CD4-positive, alpha-beta memory T cell (primary cell): Measurements from ENCODE around the gene OPTC. TPM values are rescaled to one million over a fixed set of nuclear protein-coding genes. Genes with fewer than 3 reads are reported as not detected.

Experiments
- CTCF ChIA-PET: fragments of 350-600 bp; sonication (Branson Sonifier 250); formaldehyde crosslinking; loops from one replicate; lab custom pipeline; 2021; ENCODE audit warnings: inconsistent platforms; ENCODE audit not compliant: partially characterized antibody; lab: Charles Lee
- POLR2A ChIA-PET: fragments of 350-600 bp; sonication (Branson Sonifier 250); formaldehyde crosslinking; loops from one replicate; lab custom pipeline; 2021; ENCODE audit not compliant: partially characterized antibody; lab: Charles Lee
- DNase-seq, 5 donors: peaks; one replicate each; pipeline versions ENCODE4 v3.0.0 to v3.0.0-alpha.2; 2020 to 2022; ENCODE audit warnings: mixed read lengths in 1 of 5
- H3K27ac ChIP-seq: one replicate; pipeline ENCODE4 v1.7.0; 2013; ENCODE audit warnings: low read depth, low read length
- H3K27me3 ChIP-seq: 2 replicates; pipeline ENCODE4 v1.7.0; 2013; ENCODE audit warnings: mild to moderate bottlenecking, low read length, moderate library complexity; ENCODE audit not compliant: insufficient read depth
- H3K36me3 ChIP-seq: 2 replicates; pipeline ENCODE4 v1.7.0; 2013; ENCODE audit warnings: mild to moderate bottlenecking, low read length, moderate library complexity; ENCODE audit not compliant: insufficient read depth
- H3K4me1 ChIP-seq: 2 replicates; pipeline ENCODE4 v1.7.0; 2013; ENCODE audit warnings: mild to moderate bottlenecking, low read length, moderate library complexity; ENCODE audit not compliant: insufficient read depth
- H3K4me3 ChIP-seq, 2 donors: one replicate each; pipeline ENCODE4 v1.7.0; 2013; ENCODE audit warnings: low read length in 2 of 2, mild to moderate bottlenecking in 1 of 2
- H3K9me3 ChIP-seq, 2 donors: one replicate each; pipeline ENCODE4 v1.7.0; 2013; ENCODE audit warnings: low read length in 2 of 2, control low read depth in 1 of 2; ENCODE audit not compliant: control insufficient read depth in 1 of 2
- H3K27ac Mint-ChIP-seq, 7 donors: one replicate each; pipeline ENCODE4 v1.8.0; 2020 to 2021; ENCODE audit warnings: mixed read lengths in 7 of 7, mild to moderate bottlenecking in 6 of 7, inconsistent platforms in 3 of 7, moderate library complexity in 3 of 7
- H3K27me3 Mint-ChIP-seq, 2 donors: one replicate each; pipeline ENCODE4 v1.8.0; 2020 to 2021; ENCODE audit warnings: mixed read lengths in 2 of 2
- H3K36me3 Mint-ChIP-seq, 2 donors: one replicate each; pipeline ENCODE4 v1.8.0; 2020 to 2021; ENCODE audit warnings: mixed read lengths in 2 of 2, inconsistent platforms in 1 of 2, mild to moderate bottlenecking in 1 of 2
- H3K4me1 Mint-ChIP-seq, 4 donors: one replicate each; pipeline ENCODE4 v1.8.0; 2020 to 2021; ENCODE audit warnings: mixed read lengths in 4 of 4, mild to moderate bottlenecking in 1 of 4
- H3K4me3 Mint-ChIP-seq, 8 donors: one replicate each; pipeline ENCODE4 v1.8.0; 2020 to 2021; ENCODE audit warnings: mixed read lengths in 8 of 8, mild to moderate bottlenecking in 7 of 8, moderate library complexity in 6 of 8, inconsistent platforms in 3 of 8
- H3K9me3 Mint-ChIP-seq, 8 donors: one replicate each; pipeline ENCODE4 v1.8.0; 2020 to 2021; ENCODE audit warnings: mixed read lengths in 8 of 8, mild to moderate bottlenecking in 5 of 8, inconsistent platforms in 3 of 8, moderate library complexity in 1 of 8
- intact Hi-C: fragments of 100-400 bp; cut with micrococcal nuclease; formaldehyde crosslinking; loops from one replicate; pipeline ENCODE4 v1.15.1; 2023
- polyA plus RNA-seq, 2 donors: library from polyadenylated mRNA; unstranded; fragments of 300-500 nt; fragmentation: Illumina TruSeq; gene quantifications; one replicate each; pipeline ENCODE4 v1.2.3, GENCODE V29; 2021
- total RNA-seq, 2 experiments: library from RNA; stranded (reverse); gene quantifications; one replicate each; pipeline ENCODE4 v1.2.3, GENCODE V29; 2021

OPTC gene
- total and polyA plus RNA-seq, 4 experiments from 2014 or later = not detected

DNA sequence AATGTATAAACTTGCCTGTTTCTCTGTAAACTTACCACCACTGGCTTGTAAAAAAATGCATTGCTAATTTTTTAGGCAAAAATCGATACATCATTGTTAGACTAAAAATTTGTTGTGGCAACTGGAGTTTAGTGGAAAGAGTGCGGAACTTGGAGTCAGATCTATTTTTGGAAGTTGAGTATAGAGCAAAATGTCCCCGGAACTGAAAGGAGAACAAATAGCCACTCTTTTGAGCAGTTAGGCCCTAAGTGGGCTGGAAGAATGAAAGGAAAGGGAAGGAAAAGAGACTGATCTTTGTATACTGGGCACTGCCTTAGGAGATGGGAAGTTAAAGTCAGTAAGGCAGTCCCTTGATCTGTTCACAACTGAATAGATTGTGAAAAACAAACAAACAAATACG, 30.2 kb downstream of the OPTC start:
- Mint-ChIP-seq H3K4me1 (peaks cover 0 to under 1% (median 0%) of the 10 kb centered on the region in 4 donors), H3K36me3 (no peaks in the 10 kb centered on the region), H3K4me3 (peak overlapping the region in 1 of 8 donors; percentile 13), H3K9me3 (no peaks in the 10 kb centered on the region), H3K27me3 (peaks cover 0 to 1% of the 10 kb centered on the region in 2 donors), H3K27ac (peak overlapping the region in 1 of 7 donors; percentile 24)
- intact Hi-C loops = no loop called here
- Histone ChIP-seq H3K27ac (no peak overlapping the region), H3K9me3 (no peaks in the 10 kb centered on the region), H3K36me3 (no peaks in the 10 kb centered on the region), H3K4me3 (no peak overlapping the region), H3K4me1 (no peaks in the 10 kb centered on the region), H3K27me3 (no peaks in the 10 kb centered on the region)
- ChIA-PET CTCF (interaction anchor here (0.6 to 1.0 kb wide), 2 partner anchors 20 to 703 kb away, joined by 3 read pairs; no protein-coding TSS in a partner anchor), POLR2A (no interaction called here)
- DNase-seq = no peak

DNA sequence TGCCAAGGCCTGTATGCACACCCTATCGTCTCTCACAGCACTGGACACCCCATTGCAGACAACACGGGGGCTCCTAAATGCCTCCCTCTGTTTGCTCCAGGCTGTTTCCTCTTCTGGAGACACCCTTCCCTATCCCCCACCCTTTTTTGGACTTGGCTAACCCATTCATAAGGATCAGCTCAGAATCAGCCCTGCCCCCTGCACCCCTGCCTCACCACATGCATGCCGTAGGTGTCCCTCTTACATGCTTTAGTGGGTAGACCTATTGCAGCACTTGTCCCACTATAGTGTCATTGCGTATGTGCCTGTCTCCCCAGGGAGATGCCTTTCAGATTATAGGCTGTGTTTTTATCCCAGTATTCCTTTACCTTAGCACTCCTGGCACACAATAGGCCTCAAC, 30.9 kb downstream of the OPTC start:
- ChIA-PET POLR2A (no interaction called here), CTCF (interaction anchor here (1.0 kb wide), 1 partner anchor 21 kb away, joined by 3 read pairs; no protein-coding TSS in a partner anchor)
- H3K4me1 ChIP-seq = no peaks in the 10 kb centered on the region
- DNase-seq = no peak
- intact Hi-C loops = no loop called here
- H3K27me3 ChIP-seq = no peaks in the 10 kb centered on the region
- no peak overlapping the region for H3K27ac ChIP-seq
- no peaks in the 10 kb centered on the region for H3K36me3 ChIP-seq
- Mint-ChIP-seq H3K27me3 (peaks cover 0 to 1% of the 10 kb centered on the region in 2 donors), H3K4me1 (peaks cover 0 to 2% (median 0%) of the 10 kb centered on the region in 4 donors), H3K9me3 (no peaks in the 10 kb centered on the region), H3K27ac (no peak overlapping the region), H3K36me3 (no peaks in the 10 kb centered on the region), H3K4me3 (no peak overlapping the region)
- no peaks in the 10 kb centered on the region for H3K9me3 ChIP-seq
- H3K4me3 ChIP-seq = no peak overlapping the region

DNA sequence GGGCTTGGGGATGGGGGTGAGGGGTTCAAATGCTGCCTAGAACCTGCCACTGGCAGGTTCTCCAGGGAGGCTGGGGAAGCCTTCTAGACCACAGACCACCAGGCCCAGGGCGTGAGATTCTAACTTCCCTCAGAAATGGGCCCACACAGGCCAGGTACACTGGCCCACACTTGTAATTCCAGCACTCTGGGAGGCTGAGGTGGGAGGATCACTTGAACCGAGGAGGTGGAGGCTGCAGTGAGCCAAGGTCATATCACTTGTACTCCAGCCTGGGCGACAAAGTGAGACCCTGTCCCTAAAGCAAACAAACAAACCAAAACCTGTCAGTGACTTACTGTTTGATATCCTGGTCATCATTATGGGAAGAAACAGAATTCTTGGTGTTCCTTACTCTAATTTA, 31.7 kb downstream of the OPTC start:
- Histone ChIP-seq H3K4me3 (no peak overlapping the region), H3K4me1 (no peaks in the 10 kb centered on the region), H3K27ac (no peak overlapping the region), H3K36me3 (no peaks in the 10 kb centered on the region), H3K9me3 (no peaks in the 10 kb centered on the region), H3K27me3 (no peaks in the 10 kb centered on the region)
- H3K4me1 Mint-ChIP-seq = peaks cover 0 to 2% (median 0%) of the 10 kb centered on the region in 4 donors
- ChIA-PET CTCF (no interaction called here), POLR2A (no interaction called here)
- intact Hi-C loops = no loop called here
- no peaks in the 10 kb centered on the region for H3K36me3 Mint-ChIP-seq
- H3K4me3 Mint-ChIP-seq = no peak overlapping the region
- no peak for DNase-seq
- no peaks in the 10 kb centered on the region for H3K9me3 Mint-ChIP-seq
- H3K27ac Mint-ChIP-seq = no peak overlapping the region
- peaks cover 0 to 1% of the 10 kb centered on the region in 2 donors for H3K27me3 Mint-ChIP-seq

DNA sequence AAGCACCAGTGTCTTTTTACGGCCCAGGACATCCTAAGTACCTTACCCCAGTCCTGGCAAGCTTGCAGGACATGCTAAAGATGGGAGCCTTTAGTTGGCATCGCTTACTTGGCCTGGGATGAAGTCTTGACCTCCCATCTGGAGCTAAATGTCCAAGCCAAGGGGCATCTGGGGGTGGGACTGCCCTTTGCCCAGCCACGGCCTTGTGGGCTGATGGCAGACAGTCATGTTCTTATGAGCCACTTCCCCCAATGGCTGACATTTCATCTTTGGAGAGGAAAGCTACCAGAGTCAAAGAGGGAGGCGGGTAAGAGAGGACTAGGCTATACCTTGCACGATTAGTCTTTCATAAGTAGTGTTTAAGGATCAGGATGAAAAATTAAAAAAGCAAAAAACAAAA, 32.2 kb downstream of the OPTC start:
- no peaks in the 10 kb centered on the region for H3K27me3 ChIP-seq
- Mint-ChIP-seq H3K27me3 (peaks cover 0 to 1% of the 10 kb centered on the region in 2 donors), H3K27ac (no peak overlapping the region), H3K4me1 (peaks cover 0 to 2% (median 0%) of the 10 kb centered on the region in 4 donors), H3K9me3 (no peaks in the 10 kb centered on the region), H3K36me3 (no peaks in the 10 kb centered on the region), H3K4me3 (no peak overlapping the region)
- CTCF ChIA-PET = interaction anchor here (1.3 kb wide), 1 partner anchor 259 kb away, joined by 3 read pairs; no protein-coding TSS in a partner anchor
- no peaks in the 10 kb centered on the region for H3K4me1 ChIP-seq
- intact Hi-C loops = no loop called here
- no peaks in the 10 kb centered on the region for H3K9me3 ChIP-seq
- no peak overlapping the region for H3K27ac ChIP-seq
- no peak overlapping the region for H3K4me3 ChIP-seq
- no peaks in the 10 kb centered on the region for H3K36me3 ChIP-seq
- POLR2A ChIA-PET = no interaction called here
- DNase-seq = no peak

DNA sequence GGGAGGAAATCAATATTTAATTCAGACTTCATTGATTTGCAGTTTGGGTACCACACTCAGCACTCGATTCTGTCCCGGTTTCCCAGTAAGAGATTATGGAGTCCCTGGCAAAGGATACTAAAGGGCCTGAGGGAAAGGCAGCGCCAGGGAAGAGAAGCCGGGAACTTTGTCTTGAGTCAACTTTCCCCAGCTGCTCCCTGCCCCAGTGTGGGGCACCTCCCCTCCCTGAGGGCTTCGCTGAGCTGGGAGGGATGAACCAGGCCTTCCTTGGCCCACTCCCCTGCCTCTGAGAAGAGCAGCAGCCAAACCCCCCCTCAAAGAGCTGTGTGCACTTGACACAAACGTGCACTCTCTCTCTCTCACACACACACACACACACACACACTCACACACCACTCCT, 32.6 kb downstream of the OPTC start:
- ChIA-PET CTCF (interaction anchor here (0.9 to 1.3 kb wide), 2 partner anchors 260 to 345 kb away, joined by 3 read pairs; no protein-coding TSS in a partner anchor), POLR2A (no interaction called here)
- H3K9me3 ChIP-seq = no peaks in the 10 kb centered on the region
- H3K27me3 ChIP-seq = no peaks in the 10 kb centered on the region
- H3K4me1 Mint-ChIP-seq = peaks cover 0 to 2% (median 0%) of the 10 kb centered on the region in 4 donors
- H3K36me3 ChIP-seq = no peaks in the 10 kb centered on the region
- no peak overlapping the region for H3K4me3 Mint-ChIP-seq
- no peak for DNase-seq
- no peaks in the 10 kb centered on the region for H3K9me3 Mint-ChIP-seq
- H3K27ac ChIP-seq = no peak overlapping the region
- H3K4me1 ChIP-seq = no peaks in the 10 kb centered on the region
- peak overlapping the region in 1 of 7 donors; percentile 54 for H3K27ac Mint-ChIP-seq
- H3K27me3 Mint-ChIP-seq = peaks cover 0 to 1% of the 10 kb centered on the region in 2 donors
- intact Hi-C loops = no loop called here
- H3K4me3 ChIP-seq = no peak overlapping the region
- H3K36me3 Mint-ChIP-seq = no peaks in the 10 kb centered on the region

DNA sequence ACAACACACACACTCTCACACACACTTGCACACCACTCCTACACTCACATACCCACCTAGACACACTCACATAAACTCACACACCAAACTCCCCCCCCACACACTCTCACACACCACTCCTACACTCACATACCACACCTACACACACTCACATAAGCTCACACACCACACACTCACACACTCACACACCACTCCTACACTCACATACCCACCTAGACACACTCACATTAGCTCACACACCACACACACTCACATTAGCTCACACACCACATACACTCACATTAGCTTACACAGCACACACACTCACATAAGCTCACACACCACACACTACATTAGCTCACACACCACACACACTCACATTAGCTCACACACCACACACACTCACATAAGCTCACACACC, 33.1 kb downstream of the OPTC start:
- H3K27ac ChIP-seq = no peak overlapping the region
- CTCF ChIA-PET = interaction anchor here (0.9 to 1.3 kb wide), 2 partner anchors 260 to 344 kb away, joined by 3 read pairs; no protein-coding TSS in a partner anchor
- H3K27me3 Mint-ChIP-seq = peaks cover 0 to 1% of the 10 kb centered on the region in 2 donors
- H3K9me3 ChIP-seq = no peaks in the 10 kb centered on the region
- no peaks in the 10 kb centered on the region for H3K27me3 ChIP-seq
- H3K27ac Mint-ChIP-seq = peak overlapping the region in 3 of 7 donors; percentile 15 to 86 (median 54)
- intact Hi-C loops = no loop called here
- DNase-seq = no peak
- no peaks in the 10 kb centered on the region for H3K4me1 ChIP-seq
- H3K9me3 Mint-ChIP-seq = no peaks in the 10 kb centered on the region
- H3K36me3 ChIP-seq = no peaks in the 10 kb centered on the region
- H3K4me3 Mint-ChIP-seq = no peak overlapping the region
- no peaks in the 10 kb centered on the region for H3K36me3 Mint-ChIP-seq
- no peak overlapping the region for H3K4me3 ChIP-seq
- POLR2A ChIA-PET = no interaction called here
- peaks cover 0 to 2% (median 0%) of the 10 kb centered on the region in 4 donors for H3K4me1 Mint-ChIP-seq

DNA sequence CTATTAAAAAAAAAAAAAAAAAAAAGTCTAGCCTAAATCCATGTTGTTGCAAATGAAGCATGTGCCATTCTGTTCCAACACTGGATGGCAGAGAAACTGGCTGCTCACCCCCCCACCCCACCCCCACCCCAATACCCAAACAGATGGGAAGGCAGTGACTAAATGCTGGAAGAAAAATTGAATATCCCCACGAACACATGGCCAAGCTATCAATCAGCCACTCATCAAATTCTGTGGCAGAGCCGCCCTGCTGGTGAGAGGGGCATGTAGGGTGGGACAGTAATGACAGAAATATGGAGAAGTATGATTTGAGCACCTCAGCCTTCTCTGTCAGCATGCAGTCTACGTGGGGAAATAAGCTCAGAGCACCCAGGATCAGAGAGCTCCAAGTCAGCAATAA, 34.1 kb downstream of the OPTC start:
- Histone ChIP-seq H3K27me3 (no peaks in the 10 kb centered on the region), H3K27ac (no peak overlapping the region), H3K4me1 (no peaks in the 10 kb centered on the region), H3K36me3 (no peaks in the 10 kb centered on the region), H3K9me3 (no peaks in the 10 kb centered on the region), H3K4me3 (no peak overlapping the region)
- H3K27me3 Mint-ChIP-seq = peaks cover 0 to 1% of the 10 kb centered on the region in 2 donors
- CTCF ChIA-PET = interaction anchor here (1.2 kb wide), 1 partner anchor 24 kb away, joined by 4 read pairs; no protein-coding TSS in a partner anchor
- no peak overlapping the region for H3K27ac Mint-ChIP-seq
- intact Hi-C loops = no loop called here
- no peaks in the 10 kb centered on the region for H3K9me3 Mint-ChIP-seq
- no peak for DNase-seq
- no peaks in the 10 kb centered on the region for H3K36me3 Mint-ChIP-seq
- H3K4me1 Mint-ChIP-seq = peaks cover 0 to 2% (median 0%) of the 10 kb centered on the region in 4 donors
- no peak overlapping the region for H3K4me3 Mint-ChIP-seq
- POLR2A ChIA-PET = interaction anchor here (0.7 to 0.9 kb wide), 2 partner anchors 44 to 202 kb away, joined by 3 read pairs; no protein-coding TSS in a partner anchor
